Esophagus squamous epithelium (tissue), 4 donors: ENCODE results near the gene MFSD1.

Source experiments
- POLR2A ChIP-seq, 4 donors: fragments of 450-650 bp; IDR thresholded peaks; one replicate each; pipeline ENCODE4 v1.6.1; 2017; ENCODE audit warnings: antibody characterized with exemption in 4 of 4, mild to moderate bottlenecking in 4 of 4, moderate library complexity in 3 of 4
- TF ChIP-seq, protein P1 (sequence below), 6 experiments: fragments of 450-650 bp in 4 of 6; fragments of 200-600 bp in 2 of 6; sonication (generic) in 2 of 6; IDR thresholded peaks; one replicate each; pipeline ENCODE4 v1.5.1; 2016 to 2019; ENCODE audit warnings: antibody characterized with exemption in 6 of 6, mild to moderate bottlenecking in 4 of 6, moderate library complexity in 4 of 6

DNA sequence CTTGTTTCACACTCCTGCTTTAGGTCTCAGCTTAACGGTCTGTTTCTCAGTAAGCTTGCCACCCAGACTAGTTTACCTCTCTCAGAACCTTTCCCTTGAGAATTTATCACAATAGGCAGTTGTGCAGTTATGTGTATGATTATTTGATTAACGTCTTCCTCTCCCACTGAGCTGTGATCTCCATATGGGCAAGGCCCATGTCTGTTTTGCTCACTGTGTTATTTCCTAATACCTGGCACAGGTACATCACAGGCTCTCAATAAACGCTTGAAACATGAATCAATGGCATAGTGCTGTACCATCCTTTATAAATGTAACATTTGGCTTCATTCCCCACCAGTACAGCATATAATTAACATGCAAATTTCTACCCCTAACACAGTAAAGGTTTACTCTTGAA lies 40.5 kb upstream of the MFSD1 start:
- TF ChIP-seq, protein P1, sequence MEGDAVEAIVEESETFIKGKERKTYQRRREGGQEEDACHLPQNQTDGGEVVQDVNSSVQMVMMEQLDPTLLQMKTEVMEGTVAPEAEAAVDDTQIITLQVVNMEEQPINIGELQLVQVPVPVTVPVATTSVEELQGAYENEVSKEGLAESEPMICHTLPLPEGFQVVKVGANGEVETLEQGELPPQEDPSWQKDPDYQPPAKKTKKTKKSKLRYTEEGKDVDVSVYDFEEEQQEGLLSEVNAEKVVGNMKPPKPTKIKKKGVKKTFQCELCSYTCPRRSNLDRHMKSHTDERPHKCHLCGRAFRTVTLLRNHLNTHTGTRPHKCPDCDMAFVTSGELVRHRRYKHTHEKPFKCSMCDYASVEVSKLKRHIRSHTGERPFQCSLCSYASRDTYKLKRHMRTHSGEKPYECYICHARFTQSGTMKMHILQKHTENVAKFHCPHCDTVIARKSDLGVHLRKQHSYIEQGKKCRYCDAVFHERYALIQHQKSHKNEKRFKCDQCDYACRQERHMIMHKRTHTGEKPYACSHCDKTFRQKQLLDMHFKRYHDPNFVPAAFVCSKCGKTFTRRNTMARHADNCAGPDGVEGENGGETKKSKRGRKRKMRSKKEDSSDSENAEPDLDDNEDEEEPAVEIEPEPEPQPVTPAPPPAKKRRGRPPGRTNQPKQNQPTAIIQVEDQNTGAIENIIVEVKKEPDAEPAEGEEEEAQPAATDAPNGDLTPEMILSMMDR (IDR thresholded peaks at IDR 0.05): no peak
- no peak for TF ChIP-seq POLR2A (IDR thresholded peaks at IDR 0.05)
